ENCODE data around the gene PDE9A. TPM values are rescaled to one million over a fixed set of nuclear protein-coding genes. Genes with fewer than 3 reads are reported as not detected.

PDE9A gene
- total and polyA plus RNA-seq, 9 donors, result 6.0 to 11.3 (median 9.3) TPM

DNA sequence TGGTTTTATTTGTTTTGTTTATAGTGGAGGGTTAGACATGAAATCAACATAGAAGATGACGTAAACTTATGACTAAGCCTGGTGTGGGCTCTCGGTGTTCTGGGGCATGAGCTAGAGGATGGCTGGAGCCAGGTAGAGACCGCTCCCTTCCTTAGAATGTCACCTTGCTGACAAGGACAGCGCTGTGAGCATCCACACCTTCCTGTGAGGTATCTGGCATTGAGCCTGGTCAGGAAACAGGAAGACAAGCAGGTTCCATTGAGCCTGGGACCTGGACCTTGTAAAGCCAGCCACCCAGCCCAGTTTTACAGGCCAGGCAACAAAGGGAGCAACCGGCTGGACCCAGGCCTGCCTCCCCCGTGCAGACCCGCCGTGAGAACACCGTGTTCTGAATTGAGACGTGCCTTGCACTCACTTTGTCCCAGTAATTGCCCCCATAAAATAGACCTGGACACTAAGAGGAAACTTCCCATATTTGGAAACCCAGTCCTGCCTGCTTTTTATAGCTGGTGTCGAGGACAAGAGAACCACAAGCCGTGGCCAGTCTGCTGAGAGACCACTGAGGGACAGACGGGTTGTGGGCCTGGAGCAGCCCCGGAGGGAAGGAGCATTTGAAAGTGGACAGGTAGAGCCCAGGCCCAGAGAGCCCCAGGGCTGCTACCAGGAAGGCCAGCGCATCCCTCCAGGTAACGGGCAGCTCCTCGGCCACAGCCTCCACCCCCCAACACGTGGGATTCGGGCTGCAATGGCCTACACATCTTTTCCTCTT, 78.0 kb downstream of the PDE9A start:
- Histone ChIP-seq H3K9me3 (replicated peaks; ENCODE audit: control insufficient read depth, low read depth, low read length) (peaks cover 4% of the 10 kb centered on the region), H3K4me1 (ENCODE audit: control insufficient read depth, insufficient read depth, low read length) (no peaks in the 10 kb centered on the region), H3K27ac (ENCODE audit: low read length) (no peak overlapping the region), H3K36me3 (ENCODE audit: control insufficient read depth, insufficient read depth, low read length) (peaks cover 12% of the 10 kb centered on the region), H3K4me3 (ENCODE audit: low read length) (no peak overlapping the region), H3K27me3 (ENCODE audit: control insufficient read depth, insufficient read depth, low read length) (no peaks in the 10 kb centered on the region)
- 68% methylated on average over 9 of the region's 19 CpGs for WGBS (ENCODE audit: insufficient coverage)
- DNase-seq, result no peak

DNA sequence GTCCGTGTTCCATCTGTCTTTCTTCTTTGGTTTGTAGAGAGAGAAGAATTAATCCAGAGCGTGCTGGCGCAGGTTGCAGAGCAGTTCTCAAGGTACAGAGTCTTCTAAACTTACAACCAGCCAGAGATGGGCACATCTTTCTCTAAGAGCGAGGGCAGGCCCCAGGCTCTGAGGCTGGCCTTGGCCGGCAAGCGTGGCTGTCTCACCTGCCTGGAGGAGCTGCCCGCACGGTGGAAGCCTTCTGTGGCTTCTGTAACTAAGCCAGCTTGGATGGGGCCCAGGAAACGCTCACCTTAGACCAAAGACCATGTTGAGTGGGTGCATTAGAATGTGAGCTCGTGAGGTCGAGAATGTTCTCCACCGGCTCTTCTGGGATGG, 78.6 kb downstream of the PDE9A start:
- peaks cover 12% of the 10 kb centered on the region for H3K36me3 ChIP-seq (ENCODE audit: control insufficient read depth, insufficient read depth, low read length)
- 89% methylated on average over 5 of the region's 12 CpGs for WGBS (ENCODE audit: insufficient coverage)
- no peak overlapping the region for H3K4me3 ChIP-seq (ENCODE audit: low read length)
- peaks cover 4% of the 10 kb centered on the region for H3K9me3 ChIP-seq (replicated peaks; ENCODE audit: control insufficient read depth, low read depth, low read length)
- DNase-seq, result no peak
- no peaks in the 10 kb centered on the region for H3K4me1 ChIP-seq (ENCODE audit: control insufficient read depth, insufficient read depth, low read length)
- no peak overlapping the region for H3K27ac ChIP-seq (ENCODE audit: low read length)
- no peaks in the 10 kb centered on the region for H3K27me3 ChIP-seq (ENCODE audit: control insufficient read depth, insufficient read depth, low read length)

GRCh38 chr21:42733037-42733627, 79.7 kb downstream of the PDE9A start:
- Histone ChIP-seq H3K36me3 (ENCODE audit: control insufficient read depth, insufficient read depth, low read length) (peaks cover 12% of the 10 kb centered on the region), H3K9me3 (replicated peaks; ENCODE audit: control insufficient read depth, low read depth, low read length) (peaks cover 4% of the 10 kb centered on the region), H3K27me3 (ENCODE audit: control insufficient read depth, insufficient read depth, low read length) (no peaks in the 10 kb centered on the region), H3K27ac (ENCODE audit: low read length) (no peak overlapping the region), H3K4me1 (ENCODE audit: control insufficient read depth, insufficient read depth, low read length) (peaks cover 3% of the 10 kb centered on the region), H3K4me3 (ENCODE audit: low read length) (no peak overlapping the region)
- 76% methylated on average over 2 of the region's 7 CpGs for WGBS (ENCODE audit: insufficient coverage)
- no peak for DNase-seq

- H3K9me3 ChIP-seq (replicated peaks; ENCODE audit: control insufficient read depth, low read depth, low read length), result peaks cover 4% of the 10 kb centered on the region
- peaks cover 12% of the 10 kb centered on the region for H3K36me3 ChIP-seq (ENCODE audit: control insufficient read depth, insufficient read depth, low read length)
- H3K27me3 ChIP-seq (ENCODE audit: control insufficient read depth, insufficient read depth, low read length), result no peaks in the 10 kb centered on the region
- no peak for DNase-seq
- peaks cover 3% of the 10 kb centered on the region for H3K4me1 ChIP-seq (ENCODE audit: control insufficient read depth, insufficient read depth, low read length)
- WGBS (ENCODE audit: insufficient coverage), result 100% methylated on average over 4 of the region's 7 CpGs
- H3K27ac ChIP-seq (ENCODE audit: low read length), result no peak overlapping the region
- no peak overlapping the region for H3K4me3 ChIP-seq (ENCODE audit: low read length)
Observed at GRCh38 chr21:42733874-42734273, 80.5 kb downstream of the PDE9A start.

DNA sequence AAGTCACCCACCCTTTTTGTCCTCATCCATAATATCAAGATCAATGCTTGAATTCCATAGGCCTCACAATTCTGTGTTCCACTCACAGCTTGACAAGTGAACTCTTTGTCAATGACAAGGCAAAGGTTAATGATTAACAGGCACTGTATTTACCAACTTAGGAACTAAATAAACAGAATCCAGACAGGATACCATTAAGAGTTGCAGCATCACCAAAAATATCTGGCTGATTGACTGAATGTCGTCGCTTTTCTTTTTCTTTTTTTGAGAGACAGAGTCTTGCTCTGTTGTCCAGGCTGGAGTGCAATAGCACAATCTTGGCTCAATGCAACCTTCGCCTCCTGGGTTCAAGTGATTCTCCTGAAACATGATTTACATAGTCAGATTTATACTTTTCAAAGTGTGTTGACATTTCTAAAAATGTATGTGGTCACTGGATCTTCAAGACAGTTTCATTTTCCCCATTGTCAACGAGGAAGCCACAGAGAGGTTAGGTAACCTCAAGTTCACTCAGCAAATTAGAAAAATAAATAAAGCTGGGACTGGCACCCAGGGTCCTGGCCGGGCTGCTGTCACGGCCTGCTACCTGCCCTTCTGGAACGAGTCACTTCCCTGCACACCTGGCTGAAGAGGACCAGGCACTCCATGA, 81.0 kb downstream of the PDE9A start:
- Histone ChIP-seq H3K4me3 (ENCODE audit: low read length) (no peak overlapping the region), H3K27ac (ENCODE audit: low read length) (no peak overlapping the region), H3K27me3 (ENCODE audit: control insufficient read depth, insufficient read depth, low read length) (no peaks in the 10 kb centered on the region), H3K4me1 (ENCODE audit: control insufficient read depth, insufficient read depth, low read length) (peaks cover 3% of the 10 kb centered on the region), H3K9me3 (replicated peaks; ENCODE audit: control insufficient read depth, low read depth, low read length) (no peaks in the 10 kb centered on the region), H3K36me3 (ENCODE audit: control insufficient read depth, insufficient read depth, low read length) (peaks cover 12% of the 10 kb centered on the region)
- WGBS (ENCODE audit: insufficient coverage), result 74% methylated on average over 3 of the region's 7 CpGs
- no peak for DNase-seq

DNA sequence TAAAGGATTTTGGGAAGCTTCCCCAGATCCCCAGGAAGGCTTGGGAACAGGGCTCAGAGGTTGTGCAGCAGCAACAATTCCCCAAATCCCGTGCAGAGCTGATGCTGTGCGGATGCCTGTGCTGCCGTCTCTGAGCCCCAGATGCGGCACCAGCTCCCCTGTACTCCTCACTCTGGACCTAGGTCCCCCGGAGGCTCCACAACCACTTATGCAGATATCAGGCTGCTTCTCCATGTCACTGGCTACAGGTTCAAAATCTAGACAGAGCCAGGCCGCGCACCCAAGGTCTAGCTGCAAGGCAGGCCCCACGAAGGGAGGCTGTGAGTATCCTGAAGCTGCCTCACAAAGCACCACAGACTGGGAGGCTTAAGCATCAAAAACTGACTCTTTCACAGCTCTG, 81.6 kb downstream of the PDE9A start:
- 85% methylated on average over 7 of the region's 8 CpGs for WGBS (ENCODE audit: insufficient coverage)
- no peak overlapping the region for H3K4me3 ChIP-seq (ENCODE audit: low read length)
- H3K9me3 ChIP-seq (replicated peaks; ENCODE audit: control insufficient read depth, low read depth, low read length), result no peaks in the 10 kb centered on the region
- no peak overlapping the region for H3K27ac ChIP-seq (ENCODE audit: low read length)
- no peaks in the 10 kb centered on the region for H3K27me3 ChIP-seq (ENCODE audit: control insufficient read depth, insufficient read depth, low read length)
- peaks cover 12% of the 10 kb centered on the region for H3K36me3 ChIP-seq (ENCODE audit: control insufficient read depth, insufficient read depth, low read length)
- H3K4me1 ChIP-seq (ENCODE audit: control insufficient read depth, insufficient read depth, low read length), result peaks cover 3% of the 10 kb centered on the region
- no peak for DNase-seq

- no peak overlapping the region for H3K4me3 ChIP-seq (ENCODE audit: low read length)
- WGBS (ENCODE audit: insufficient coverage), result 92% methylated on average over 10 of the region's 10 CpGs
- no peak for DNase-seq
- no peaks in the 10 kb centered on the region for H3K9me3 ChIP-seq (replicated peaks; ENCODE audit: control insufficient read depth, low read depth, low read length)
- H3K27me3 ChIP-seq (ENCODE audit: control insufficient read depth, insufficient read depth, low read length), result no peaks in the 10 kb centered on the region
- peaks cover 12% of the 10 kb centered on the region for H3K36me3 ChIP-seq (ENCODE audit: control insufficient read depth, insufficient read depth, low read length)
- peaks cover 3% of the 10 kb centered on the region for H3K4me1 ChIP-seq (ENCODE audit: control insufficient read depth, insufficient read depth, low read length)
- H3K27ac ChIP-seq (ENCODE audit: low read length), result no peak overlapping the region
Observed at GRCh38 chr21:42735944-42736343, 82.5 kb downstream of the PDE9A start.

DNA sequence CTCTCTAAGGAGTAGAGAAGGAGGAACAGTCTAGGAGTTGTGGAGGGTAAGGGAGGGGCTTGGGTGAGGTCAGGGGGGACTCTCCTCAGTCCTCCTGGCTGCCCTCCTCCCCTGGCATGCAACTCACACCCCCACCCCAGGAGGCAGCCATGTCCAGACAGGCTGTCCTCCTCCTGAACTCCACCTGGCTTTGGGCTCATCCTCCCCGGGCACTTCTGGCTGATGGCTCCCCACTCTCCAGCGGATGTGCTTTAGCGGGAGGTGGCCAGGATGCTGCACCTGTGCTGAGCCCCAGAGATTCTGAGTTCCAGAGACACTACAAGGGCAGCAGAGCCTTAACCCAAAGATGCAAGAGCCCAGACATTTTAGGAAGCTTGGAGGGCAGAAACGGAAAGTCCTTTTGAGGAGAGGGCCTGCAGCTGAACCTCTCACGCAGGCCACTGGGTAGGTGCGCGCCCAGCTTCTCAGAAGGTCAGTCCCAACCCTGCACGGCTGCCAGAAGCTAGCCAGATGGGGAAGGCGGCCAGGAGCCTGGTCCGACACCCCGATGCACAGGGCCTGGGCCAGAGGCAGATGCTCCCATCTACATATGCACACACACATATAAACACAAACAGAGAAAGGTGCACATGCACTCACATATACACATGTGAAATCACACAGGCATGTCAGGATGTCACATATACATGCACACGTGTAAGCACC, 83.4 kb downstream of the PDE9A start:
- H3K4me1 ChIP-seq (ENCODE audit: control insufficient read depth, insufficient read depth, low read length), result peaks cover 7% of the 10 kb centered on the region
- peaks cover 12% of the 10 kb centered on the region for H3K36me3 ChIP-seq (ENCODE audit: control insufficient read depth, insufficient read depth, low read length)
- H3K9me3 ChIP-seq (replicated peaks; ENCODE audit: control insufficient read depth, low read depth, low read length), result no peaks in the 10 kb centered on the region
- no peak overlapping the region for H3K27ac ChIP-seq (ENCODE audit: low read length)
- no peak for DNase-seq
- WGBS (ENCODE audit: insufficient coverage), result 85% methylated on average over 10 of the region's 12 CpGs
- no peak overlapping the region for H3K4me3 ChIP-seq (ENCODE audit: low read length)
- no peaks in the 10 kb centered on the region for H3K27me3 ChIP-seq (ENCODE audit: control insufficient read depth, insufficient read depth, low read length)

DNA sequence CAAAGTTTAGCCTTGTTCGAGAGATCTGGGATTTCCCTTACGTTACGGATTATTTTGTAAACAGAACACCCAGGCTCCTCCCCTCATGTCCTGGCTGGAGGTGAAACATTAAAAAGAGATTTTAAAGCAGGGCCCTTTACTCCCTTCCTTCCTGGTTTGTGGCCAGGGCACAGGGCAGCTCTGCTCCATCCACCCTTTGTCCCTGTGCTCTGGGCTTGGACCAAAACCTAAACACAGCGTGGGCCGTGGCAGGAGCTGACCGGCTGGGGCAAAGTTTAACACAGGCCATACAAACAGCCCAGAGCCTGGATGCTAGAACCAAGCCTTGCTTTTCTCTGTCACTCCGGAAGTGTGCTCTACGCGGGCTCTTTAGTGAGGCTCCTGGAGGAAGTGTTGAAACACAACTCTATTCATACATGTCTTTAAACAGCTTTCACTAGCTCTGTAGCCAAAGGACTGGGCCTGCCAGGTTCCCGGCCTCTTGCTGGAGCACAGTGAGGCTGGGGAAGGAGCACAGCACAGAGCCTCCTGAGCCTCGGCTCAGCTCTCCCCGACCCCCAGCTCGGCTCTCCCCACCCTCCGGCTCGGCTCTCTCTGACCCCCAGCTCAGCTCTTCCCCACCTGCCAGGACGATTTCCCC, 84.7 kb downstream of the PDE9A start:
- peaks cover 7% of the 10 kb centered on the region for H3K4me1 ChIP-seq (ENCODE audit: control insufficient read depth, insufficient read depth, low read length)
- H3K36me3 ChIP-seq (ENCODE audit: control insufficient read depth, insufficient read depth, low read length), result peaks cover 7% of the 10 kb centered on the region
- H3K27ac ChIP-seq (ENCODE audit: low read length), result peak overlapping the region; percentile 78
- no peaks in the 10 kb centered on the region for H3K9me3 ChIP-seq (replicated peaks; ENCODE audit: control insufficient read depth, low read depth, low read length)
- H3K27me3 ChIP-seq (ENCODE audit: control insufficient read depth, insufficient read depth, low read length), result no peaks in the 10 kb centered on the region
- WGBS (ENCODE audit: insufficient coverage), result 60% methylated on average over 8 of the region's 16 CpGs
- H3K4me3 ChIP-seq (ENCODE audit: low read length), result no peak overlapping the region
- DNase-seq, result peak; percentile 64

All from muscle of leg (tissue), 11 donors.